H9 (cell line): ENCODE data around the gene CALML5. TPM values are rescaled to one million over a fixed set of nuclear protein-coding genes. Genes with fewer than 3 reads are reported as not detected.

Experiments used
- DNase-seq: peaks from one replicate; pipeline ENCODE4 v3.0.0-alpha.2; 2017
- H2AFZ ChIP-seq: one replicate; pipeline ENCODE4 v1.6.1; 2013; ENCODE audit warnings: mild to moderate bottlenecking, low read length, control low read depth, moderate library complexity
- H2AK5ac ChIP-seq: 2 replicates; pipeline ENCODE4 v1.6.1; 2013; ENCODE audit warnings: low read length, control low read depth, mixed read lengths; ENCODE audit not compliant: insufficient read length
- H2BK120ac ChIP-seq: one replicate; pipeline ENCODE4 v1.6.1; 2013; ENCODE audit warnings: low read depth, mild to moderate bottlenecking, low read length, control low read depth, inconsistent platforms; ENCODE audit not compliant: poor library complexity, severe bottlenecking
- H2BK12ac ChIP-seq: 2 replicates; pipeline ENCODE4 v1.6.1; 2013; ENCODE audit warnings: low read length, control low read depth, mixed read lengths, low read depth; ENCODE audit not compliant: insufficient read length
- H2BK15ac ChIP-seq: 2 replicates; pipeline ENCODE4 v1.6.1; 2013; ENCODE audit warnings: low read depth, low read length, control low read depth
- H2BK20ac ChIP-seq: one replicate; pipeline ENCODE4 v1.6.1; 2013; ENCODE audit warnings: low read depth, mild to moderate bottlenecking, low read length, control low read depth, inconsistent platforms; ENCODE audit not compliant: poor library complexity, severe bottlenecking
- H2BK5ac ChIP-seq: 2 replicates; pipeline ENCODE4 v1.6.1; 2013; ENCODE audit warnings: low read length, control low read depth, mixed read lengths; ENCODE audit not compliant: insufficient read length
- H3K14ac ChIP-seq: 2 replicates; pipeline ENCODE4 v1.6.1; 2013; ENCODE audit warnings: low read length, control low read depth; ENCODE audit not compliant: insufficient read depth
- H3K18ac ChIP-seq: 2 replicates; pipeline ENCODE4 v1.6.1; 2013; ENCODE audit warnings: low read depth, mild to moderate bottlenecking, mixed read lengths, low read length, control low read depth; ENCODE audit not compliant: insufficient read length
- H3K23ac ChIP-seq: 2 replicates; pipeline ENCODE4 v1.6.1; 2013; ENCODE audit warnings: low read length, control low read depth, mixed read lengths, low read depth; ENCODE audit not compliant: insufficient read length
- H3K23me2 ChIP-seq: 2 replicates; pipeline ENCODE4 v1.6.1; 2013; ENCODE audit warnings: low read depth, mild to moderate bottlenecking, mixed read lengths, low read length, control low read depth; ENCODE audit not compliant: insufficient read length, poor library complexity, severe bottlenecking
- H3K27ac ChIP-seq: 2 replicates; pipeline ENCODE4 v1.5.1; 2013; ENCODE audit warnings: low read length, control low read depth, mixed read lengths, low read depth; ENCODE audit not compliant: insufficient read length
- H3K27me3 ChIP-seq: 2 replicates; pipeline ENCODE4 v1.6.1; 2013; ENCODE audit warnings: low read length, control low read depth, inconsistent platforms; ENCODE audit not compliant: insufficient read depth
- H3K4ac ChIP-seq: 2 replicates; pipeline ENCODE4 v1.6.1; 2013; ENCODE audit warnings: low read depth, mild to moderate bottlenecking, control low read depth, inconsistent platforms, low read length, moderate library complexity
- H3K4me1 ChIP-seq: 2 replicates; pipeline ENCODE4 v1.6.1; 2013; ENCODE audit warnings: low read length, control low read depth, inconsistent platforms; ENCODE audit not compliant: insufficient read depth
- H3K4me2 ChIP-seq: 2 replicates; pipeline ENCODE4 v1.6.1; 2013; ENCODE audit warnings: low read length, control low read depth, mixed read lengths; ENCODE audit not compliant: insufficient read length, insufficient read depth
- H3K56ac ChIP-seq: 2 replicates; pipeline ENCODE4 v1.6.1; 2013; ENCODE audit warnings: low read depth, mild to moderate bottlenecking, mixed read lengths, low read length, control low read depth; ENCODE audit not compliant: insufficient read length
- H3K79me1 ChIP-seq: 2 replicates; pipeline ENCODE4 v1.6.1; 2013; ENCODE audit warnings: low read depth, mild to moderate bottlenecking, moderate library complexity, low read length, control low read depth, inconsistent platforms; ENCODE audit not compliant: insufficient read depth, poor library complexity, severe bottlenecking
- H3K79me2 ChIP-seq: 2 replicates; pipeline ENCODE4 v1.6.1; 2013; ENCODE audit warnings: low read length, control low read depth, inconsistent platforms; ENCODE audit not compliant: insufficient read depth
- H3K9ac ChIP-seq: 2 replicates; pipeline ENCODE4 v1.6.1; 2013; ENCODE audit warnings: low read length, control low read depth, mixed read lengths; ENCODE audit not compliant: insufficient read length; ENCODE audit errors: extremely low read depth
- H3K9me3 ChIP-seq: one replicate; pipeline ENCODE4 v1.6.1; 2013; ENCODE audit warnings: low read depth, low read length, inconsistent platforms; ENCODE audit not compliant: control insufficient read depth
- H3T11ph ChIP-seq: one replicate; pipeline ENCODE4 v1.6.1; 2013; ENCODE audit warnings: mild to moderate bottlenecking, low read length, control low read depth, inconsistent platforms
- H4K20me1 ChIP-seq: one replicate; pipeline ENCODE4 v1.6.1; 2013; ENCODE audit not compliant: control insufficient read depth, insufficient read length, insufficient read depth
- H4K5ac ChIP-seq: 2 replicates; pipeline ENCODE4 v1.6.1; 2013; ENCODE audit warnings: low read depth, mild to moderate bottlenecking, mixed read lengths, low read length, control low read depth; ENCODE audit not compliant: insufficient read length
- H4K8ac ChIP-seq: replicated peaks from 2 replicates; pipeline ENCODE4 v1.6.1; 2013; ENCODE audit warnings: low read length, control low read depth, mixed read lengths, low read depth; ENCODE audit not compliant: insufficient read length
- H4K91ac ChIP-seq: 2 replicates; pipeline ENCODE4 v1.6.1; 2013; ENCODE audit warnings: low read depth, mild to moderate bottlenecking, moderate library complexity, mixed read lengths, low read length, control low read depth; ENCODE audit not compliant: insufficient read length
- H3K27ac Mint-ChIP-seq, 3 experiments: 2 replicates in 2 of 3; 3 replicates in 1 of 3; pipeline ENCODE4 v1.8.0; 2020 to 2021; ENCODE audit warnings: mixed read lengths in 3 of 3, mild to moderate bottlenecking in 1 of 3, moderate library complexity in 1 of 3
- H3K27me3 Mint-ChIP-seq: 2 replicates; pipeline ENCODE4 v1.8.0; 2021; ENCODE audit warnings: low read depth, mild to moderate bottlenecking, moderate library complexity, mixed read lengths
- H3K36me3 Mint-ChIP-seq, 3 experiments: 2 replicates in 2 of 3; 3 replicates in 1 of 3; pipeline ENCODE4 v1.8.0; 2020 to 2021; ENCODE audit warnings: low read depth in 3 of 3, mixed read lengths in 3 of 3; ENCODE audit not compliant: insufficient read depth in 1 of 3
- H3K4me1 Mint-ChIP-seq, 2 experiments: 2 replicates each; pipeline ENCODE4 v1.8.0; 2020; ENCODE audit warnings: mixed read lengths in 2 of 2
- H3K4me3 Mint-ChIP-seq, 2 experiments: 2 replicates in 1 of 2; 3 replicates in 1 of 2; pipeline ENCODE4 v1.8.0; 2020 to 2021; ENCODE audit warnings: mild to moderate bottlenecking in 2 of 2, mixed read lengths in 2 of 2, moderate library complexity in 1 of 2
- H3K9me3 Mint-ChIP-seq, 2 experiments: 2 replicates in 1 of 2; 3 replicates in 1 of 2; pipeline ENCODE4 v1.8.0; 2020; ENCODE audit warnings: mild to moderate bottlenecking in 2 of 2, mixed read lengths in 2 of 2, moderate library complexity in 1 of 2
- WGBS: extraction: QIAGEN DNeasy Blood & Tissue Kit; methylation state at CpG from one replicate; pipeline ENCODE4 v1.1.7; 2013; ENCODE audit warnings: missing lambda C conversion rate, low lambda C conversion rate, mixed read lengths; ENCODE audit not compliant: insufficient read length; ENCODE audit errors: extremely low coverage; 5-methylcytosine and 5-hydroxymethylcytosine counted together
- total RNA-seq: library from RNA; stranded (reverse); gene quantifications from 2 replicates; pipeline ENCODE4 v1.2.1, GENCODE V29; 2021
- TF ChIP-seq, protein P1 (sequence below): fragments of 200-600 bp; sonication (generic); conservative IDR thresholded peaks from 3 replicates; pipeline ENCODE4 v1.8.0; 2021; ENCODE audit warnings: antibody characterized with exemption, mild to moderate bottlenecking

Gene CALML5
- total RNA-seq, 1 experiment from 2014 or later, result not detected

DNA sequence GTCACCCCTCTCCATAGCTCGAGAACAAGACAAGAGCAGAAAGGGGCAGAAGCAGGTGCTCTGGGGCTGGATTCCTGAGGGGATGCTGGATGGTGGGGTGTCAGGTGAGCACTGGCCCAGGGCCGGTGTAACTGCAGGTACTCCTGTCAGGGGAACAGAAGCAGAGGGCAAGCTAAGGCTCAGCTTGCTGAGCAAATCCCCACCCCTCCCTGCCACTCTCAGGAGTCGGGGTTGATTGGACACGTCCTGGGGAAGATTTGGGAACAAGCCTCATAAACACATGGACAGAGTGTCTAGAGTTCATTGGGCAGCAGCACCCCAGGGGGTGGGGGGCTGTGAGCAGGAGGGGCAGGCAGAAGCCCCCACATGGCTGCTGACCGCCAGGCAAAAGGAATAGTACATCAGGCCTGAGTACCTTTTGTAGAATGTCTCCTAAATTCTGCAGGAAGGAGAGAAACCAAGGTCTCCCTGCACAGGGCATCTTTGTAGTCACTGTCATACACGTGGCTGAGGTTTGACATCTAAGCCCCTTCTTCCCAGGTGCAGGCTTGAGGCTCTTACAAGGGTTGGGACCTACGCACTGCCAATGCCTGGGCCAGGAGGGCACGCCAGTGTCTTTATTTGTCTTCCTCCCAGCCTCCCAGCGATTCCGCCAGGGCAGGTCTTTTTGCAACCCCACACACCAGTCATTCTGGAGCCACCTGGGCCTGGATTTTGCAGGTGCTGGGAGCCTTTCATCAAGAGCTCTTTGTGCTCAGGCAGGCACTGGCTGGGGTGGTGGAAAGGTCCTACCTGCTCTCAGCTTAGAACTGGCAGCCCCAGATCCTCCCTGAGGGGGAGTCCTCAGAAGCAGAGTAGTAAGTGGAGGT, 28.2 kb upstream of the CALML5 start:
- Histone ChIP-seq H4K20me1 (no peaks in the 10 kb centered on the region), H4K8ac (no peak overlapping the region), H2BK120ac (no peak overlapping the region), H3K23ac (no peak overlapping the region), H4K5ac (no peak overlapping the region), H2AK5ac (no peak overlapping the region), H4K91ac (no peak overlapping the region), H3K23me2 (no peaks in the 10 kb centered on the region), H2AFZ (no peak overlapping the region), H2BK5ac (no peak overlapping the region), H3K79me2 (no peaks in the 10 kb centered on the region), H3K9ac (no peak overlapping the region), H3T11ph (no peak overlapping the region), H2BK12ac (no peak overlapping the region), H3K4me2 (no peak overlapping the region), H3K4me1 (no peaks in the 10 kb centered on the region), H3K14ac (no peak overlapping the region), H3K27me3 (no peaks in the 10 kb centered on the region), H3K79me1 (no peaks in the 10 kb centered on the region), H2BK20ac (no peak overlapping the region), H3K18ac (no peak overlapping the region), H2BK15ac (no peak overlapping the region), H3K56ac (no peak overlapping the region), H3K4ac (no peak overlapping the region), H3K9me3 (no peaks in the 10 kb centered on the region), H3K27ac (no peak overlapping the region)
- Mint-ChIP-seq H3K27me3 (0 out of 2 replicates have a peak, but pooled peaks cover 2% of the 10 kb centered on the region), H3K9me3 (0 out of 5 replicates have a peak, but pooled peaks cover 0 to 2% of the 10 kb centered on the region in 2 experiments), H3K27ac (no peak overlapping the region), H3K36me3 (no peaks in the 10 kb centered on the region; a peak in 2 of 7 replicates), H3K4me3 (peak overlapping the region in 1 of 2 experiments; percentile 44; a peak in 2 of 5 replicates), H3K4me1 (peaks cover 12 to 33% of the 10 kb centered on the region in 2 experiments)
- peak; percentile 25 for DNase-seq
- no CpG with 5 or more reads among the region's 10 CpGs for WGBS
- TF ChIP-seq, protein P1, sequence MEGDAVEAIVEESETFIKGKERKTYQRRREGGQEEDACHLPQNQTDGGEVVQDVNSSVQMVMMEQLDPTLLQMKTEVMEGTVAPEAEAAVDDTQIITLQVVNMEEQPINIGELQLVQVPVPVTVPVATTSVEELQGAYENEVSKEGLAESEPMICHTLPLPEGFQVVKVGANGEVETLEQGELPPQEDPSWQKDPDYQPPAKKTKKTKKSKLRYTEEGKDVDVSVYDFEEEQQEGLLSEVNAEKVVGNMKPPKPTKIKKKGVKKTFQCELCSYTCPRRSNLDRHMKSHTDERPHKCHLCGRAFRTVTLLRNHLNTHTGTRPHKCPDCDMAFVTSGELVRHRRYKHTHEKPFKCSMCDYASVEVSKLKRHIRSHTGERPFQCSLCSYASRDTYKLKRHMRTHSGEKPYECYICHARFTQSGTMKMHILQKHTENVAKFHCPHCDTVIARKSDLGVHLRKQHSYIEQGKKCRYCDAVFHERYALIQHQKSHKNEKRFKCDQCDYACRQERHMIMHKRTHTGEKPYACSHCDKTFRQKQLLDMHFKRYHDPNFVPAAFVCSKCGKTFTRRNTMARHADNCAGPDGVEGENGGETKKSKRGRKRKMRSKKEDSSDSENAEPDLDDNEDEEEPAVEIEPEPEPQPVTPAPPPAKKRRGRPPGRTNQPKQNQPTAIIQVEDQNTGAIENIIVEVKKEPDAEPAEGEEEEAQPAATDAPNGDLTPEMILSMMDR, result no peak
